Measurements from ENCODE around the gene USH1C. TPM values are rescaled to one million over a fixed set of nuclear protein-coding genes. Genes with fewer than 3 reads are reported as not detected.

The USH1C gene
- total RNA-seq, 2 donors from 2014 or later, result not detected

- DNase-seq (no peak), ATAC-seq (no peak)
- Mint-ChIP-seq H3K27ac (no peak overlapping the region), H3K27me3 (peaks cover 36% of the 10 kb centered on the region), H3K4me1 (peaks cover 2% of the 10 kb centered on the region), H3K36me3 (ENCODE audit: low read depth) (no peaks in the 10 kb centered on the region), H3K4me3 (no peak overlapping the region)
- no peaks in the 10 kb centered on the region for H3K9me3 ChIP-seq (ENCODE audit: control insufficient read depth, low read length, poor library complexity, severe bottlenecking)
Measured at GRCh38 chr11:17535488-17535887, 8.7 kb downstream of the USH1C start.

GRCh38 chr11:17533778-17534415 is 10.3 kb downstream of the USH1C start:
- H3K27ac Mint-ChIP-seq, result no peak overlapping the region
- peaks cover 32% of the 10 kb centered on the region for H3K27me3 Mint-ChIP-seq
- no peaks in the 10 kb centered on the region for H3K9me3 ChIP-seq (ENCODE audit: control insufficient read depth, low read length, poor library complexity, severe bottlenecking)
- no peaks in the 10 kb centered on the region for H3K4me1 Mint-ChIP-seq
- DNase-seq (no peak), ATAC-seq (no peak)
- no peak overlapping the region for H3K4me3 Mint-ChIP-seq
- no peaks in the 10 kb centered on the region for H3K36me3 Mint-ChIP-seq (ENCODE audit: low read depth)

- no peak overlapping the region for H3K4me3 Mint-ChIP-seq
- peaks cover 32% of the 10 kb centered on the region for H3K27me3 Mint-ChIP-seq
- ATAC-seq (no peak), DNase-seq (no peak)
- H3K36me3 Mint-ChIP-seq (ENCODE audit: low read depth), result no peaks in the 10 kb centered on the region
- no peaks in the 10 kb centered on the region for H3K9me3 ChIP-seq (ENCODE audit: control insufficient read depth, low read length, poor library complexity, severe bottlenecking)
- H3K4me1 Mint-ChIP-seq, result no peaks in the 10 kb centered on the region
- H3K27ac Mint-ChIP-seq, result no peak overlapping the region
Measured at GRCh38 chr11:17533341-17533740, 10.9 kb downstream of the USH1C start.

- no peak overlapping the region for H3K4me3 Mint-ChIP-seq
- no peak for ATAC-seq
- DNase-seq, result no peak
- H3K27ac Mint-ChIP-seq, result no peak overlapping the region
- no peaks in the 10 kb centered on the region for H3K9me3 ChIP-seq (ENCODE audit: control insufficient read depth, low read length, poor library complexity, severe bottlenecking)
- no peaks in the 10 kb centered on the region for H3K36me3 Mint-ChIP-seq (ENCODE audit: low read depth)
- H3K27me3 Mint-ChIP-seq, result peaks cover 34% of the 10 kb centered on the region
- H3K4me1 Mint-ChIP-seq, result no peaks in the 10 kb centered on the region
Measured at GRCh38 chr11:17532784-17533183, 11.4 kb downstream of the USH1C start.

GRCh38 chr11:17531636-17532113 is 12.5 kb downstream of the USH1C start:
- H3K27me3 Mint-ChIP-seq, result peaks cover 34% of the 10 kb centered on the region
- no peaks in the 10 kb centered on the region for H3K9me3 ChIP-seq (ENCODE audit: control insufficient read depth, low read length, poor library complexity, severe bottlenecking)
- no peak overlapping the region for H3K4me3 Mint-ChIP-seq
- H3K36me3 Mint-ChIP-seq (ENCODE audit: low read depth), result no peaks in the 10 kb centered on the region
- no peak for ATAC-seq
- DNase-seq, result no peak
- no peaks in the 10 kb centered on the region for H3K4me1 Mint-ChIP-seq
- no peak overlapping the region for H3K27ac Mint-ChIP-seq

- no peaks in the 10 kb centered on the region for H3K4me1 Mint-ChIP-seq
- ATAC-seq, result no peak
- no peak overlapping the region for H3K27ac Mint-ChIP-seq
Measured at GRCh38 chr11:17531071-17531600, 13.1 kb downstream of the USH1C start.

GRCh38 chr11:17529844-17530185 is 14.4 kb downstream of the USH1C start:
- no peak for DNase-seq
- H3K27ac Mint-ChIP-seq, result no peak overlapping the region
- no peaks in the 10 kb centered on the region for H3K4me1 Mint-ChIP-seq
- no peak overlapping the region for H3K4me3 Mint-ChIP-seq
- H3K27me3 Mint-ChIP-seq, result peaks cover 35% of the 10 kb centered on the region
- peaks cover 3% of the 10 kb centered on the region for H3K36me3 Mint-ChIP-seq (ENCODE audit: low read depth)
- no peak for ATAC-seq
- H3K9me3 ChIP-seq (ENCODE audit: control insufficient read depth, low read length, poor library complexity, severe bottlenecking), result no peaks in the 10 kb centered on the region

More at GRCh38 chr11:17531071-17531600, 13.1 kb downstream of the USH1C start:
- H3K36me3 Mint-ChIP-seq (ENCODE audit: low read depth), result peaks cover 1% of the 10 kb centered on the region
- DNase-seq, result no peak
- peaks cover 39% of the 10 kb centered on the region for H3K27me3 Mint-ChIP-seq
- no peaks in the 10 kb centered on the region for H3K9me3 ChIP-seq (ENCODE audit: control insufficient read depth, low read length, poor library complexity, severe bottlenecking)
- no peak overlapping the region for H3K4me3 Mint-ChIP-seq

- Mint-ChIP-seq H3K27ac (no peak overlapping the region), H3K4me3 (no peak overlapping the region), H3K4me1 (no peaks in the 10 kb centered on the region), H3K36me3 (ENCODE audit: low read depth) (peaks cover 3% of the 10 kb centered on the region), H3K27me3 (peaks cover 35% of the 10 kb centered on the region)
- ATAC-seq (no peak), DNase-seq (no peak)
- no peaks in the 10 kb centered on the region for H3K9me3 ChIP-seq (ENCODE audit: control insufficient read depth, low read length, poor library complexity, severe bottlenecking)
Measured at GRCh38 chr11:17528906-17529843, 15.0 kb downstream of the USH1C start.

- DNase-seq (peak in 2 of 3 donors; percentile 15 to 20), ATAC-seq (peak; percentile 69)
- Mint-ChIP-seq H3K4me3 (no peak overlapping the region), H3K4me1 (no peaks in the 10 kb centered on the region), H3K36me3 (ENCODE audit: low read depth) (peaks cover 3% of the 10 kb centered on the region), H3K27ac (no peak overlapping the region), H3K27me3 (peaks cover 35% of the 10 kb centered on the region)
- H3K9me3 ChIP-seq (ENCODE audit: control insufficient read depth, low read length, poor library complexity, severe bottlenecking), result no peaks in the 10 kb centered on the region
Measured at GRCh38 chr11:17528181-17528691, 16.0 kb downstream of the USH1C start.

GRCh38 chr11:17527628-17527995 is 16.6 kb downstream of the USH1C start:
- no peak for ATAC-seq

GRCh38 chr11:17526931-17527627 is 17.1 kb downstream of the USH1C start:
- Mint-ChIP-seq H3K36me3 (ENCODE audit: low read depth) (peaks cover 3% of the 10 kb centered on the region), H3K4me3 (no peak overlapping the region), H3K4me1 (no peaks in the 10 kb centered on the region), H3K27ac (no peak overlapping the region), H3K27me3 (peaks cover 24% of the 10 kb centered on the region)
- no peak for DNase-seq
- no peak for ATAC-seq
- H3K9me3 ChIP-seq (ENCODE audit: control insufficient read depth, low read length, poor library complexity, severe bottlenecking), result no peaks in the 10 kb centered on the region

More at GRCh38 chr11:17527628-17527995, 16.6 kb downstream of the USH1C start:
- Mint-ChIP-seq H3K27me3 (peaks cover 29% of the 10 kb centered on the region), H3K36me3 (ENCODE audit: low read depth) (peaks cover 3% of the 10 kb centered on the region), H3K4me1 (no peaks in the 10 kb centered on the region), H3K27ac (no peak overlapping the region), H3K4me3 (no peak overlapping the region)
- no peaks in the 10 kb centered on the region for H3K9me3 ChIP-seq (ENCODE audit: control insufficient read depth, low read length, poor library complexity, severe bottlenecking)
- DNase-seq, result no peak

GRCh38 chr11:17526326-17526725 is 17.9 kb downstream of the USH1C start:
- Mint-ChIP-seq H3K4me1 (no peaks in the 10 kb centered on the region), H3K27me3 (peaks cover 21% of the 10 kb centered on the region), H3K4me3 (no peak overlapping the region), H3K36me3 (ENCODE audit: low read depth) (peaks cover 3% of the 10 kb centered on the region), H3K27ac (no peak overlapping the region)
- ATAC-seq (no peak), DNase-seq (no peak)
- H3K9me3 ChIP-seq (ENCODE audit: control insufficient read depth, low read length, poor library complexity, severe bottlenecking), result no peaks in the 10 kb centered on the region

- DNase-seq, result no peak
- Mint-ChIP-seq H3K4me1 (no peaks in the 10 kb centered on the region), H3K4me3 (no peak overlapping the region), H3K27me3 (peaks cover 26% of the 10 kb centered on the region), H3K36me3 (ENCODE audit: low read depth) (peaks cover 3% of the 10 kb centered on the region), H3K27ac (no peak overlapping the region)
- no peak for ATAC-seq
- no peaks in the 10 kb centered on the region for H3K9me3 ChIP-seq (ENCODE audit: control insufficient read depth, low read length, poor library complexity, severe bottlenecking)
Measured at GRCh38 chr11:17525570-17525969, 18.6 kb downstream of the USH1C start.

Data from T-helper 17 cell (primary cell).